Activated CD4-positive, alpha-beta T cell treated with anti-CD3 and anti-CD28 coated beads, Interleukin-2, Interleukin-4, amounts not matched to agents 100 ng/mL and 50 ng/mL, durations not matched to agents 16 hours and 8 hours (primary cell): ENCODE results near the gene PDE5A.
"Not testable (repeated sequence)": the region's sequence is repeated elsewhere in the genome, so short reads cannot be mapped to it uniquely, and the experiment has no call there.

ENCODE experiments used
- DNase-seq: peaks from one replicate; pipeline ENCODE4 v3.0.0-alpha.2; 2020; ENCODE audit warnings: low spot score

PDE5A gene

DNA sequence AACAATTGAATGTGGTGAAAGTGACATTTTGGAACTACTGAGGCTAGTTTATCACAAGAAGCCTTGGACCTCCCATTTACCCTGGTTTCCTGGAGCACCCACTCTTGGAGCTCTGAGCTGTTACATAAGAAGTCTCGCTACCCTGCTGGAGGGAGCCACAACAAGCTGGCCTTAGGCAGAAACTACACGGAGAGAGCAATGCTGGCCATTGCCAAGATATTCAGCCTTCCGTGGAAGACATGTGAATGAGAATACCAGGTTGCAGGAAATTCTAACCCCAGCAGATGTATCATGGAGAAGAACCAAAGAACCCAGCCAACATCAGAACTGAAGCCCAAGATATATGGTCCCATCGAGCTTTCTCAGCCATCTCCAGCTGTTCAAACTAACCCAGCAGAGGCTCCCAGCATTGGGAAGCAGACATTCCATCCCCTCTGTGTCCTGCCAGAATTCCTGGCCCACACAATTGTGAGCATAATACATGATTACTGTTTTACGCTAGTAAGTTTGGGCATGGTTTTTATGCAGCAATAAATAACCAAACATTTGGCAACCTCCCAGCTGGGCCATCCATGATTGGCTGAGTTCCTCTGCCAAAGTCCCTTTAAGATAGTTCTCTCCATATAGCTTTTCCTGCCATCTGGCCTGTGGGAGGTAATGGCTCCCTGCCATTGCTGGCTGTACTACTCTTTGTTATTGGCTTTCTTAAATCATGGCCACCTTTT lies 17.9 kb upstream of the PDE5A start:
- DNase-seq, result no peak

GRCh38 chr4:119643306-119644042 lies 14.9 kb upstream of the PDE5A start:
- DNase-seq, result no peak

GRCh38 chr4:119641765-119642164 lies 13.2 kb upstream of the PDE5A start:
- DNase-seq, result no peak

DNA sequence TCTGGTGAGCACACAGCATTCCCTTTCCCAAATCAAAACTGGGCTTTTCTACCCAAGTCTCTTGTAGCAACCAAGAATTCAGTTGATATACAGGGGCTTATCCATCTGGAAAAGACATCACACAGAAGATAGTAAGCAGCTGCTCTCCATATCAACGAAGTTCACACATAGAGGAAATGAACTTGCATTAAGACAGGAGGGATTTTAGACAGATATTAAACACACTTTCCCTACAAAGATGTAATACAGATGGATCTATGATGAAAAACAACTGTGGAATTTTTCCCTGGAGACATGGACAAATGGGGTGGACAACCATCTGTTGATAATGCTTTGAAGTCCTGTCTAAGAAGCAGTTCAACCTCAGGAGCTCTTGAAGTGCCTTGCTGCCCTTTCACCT lies 9.8 kb upstream of the PDE5A start:
- DNase-seq, result no peak

DNA sequence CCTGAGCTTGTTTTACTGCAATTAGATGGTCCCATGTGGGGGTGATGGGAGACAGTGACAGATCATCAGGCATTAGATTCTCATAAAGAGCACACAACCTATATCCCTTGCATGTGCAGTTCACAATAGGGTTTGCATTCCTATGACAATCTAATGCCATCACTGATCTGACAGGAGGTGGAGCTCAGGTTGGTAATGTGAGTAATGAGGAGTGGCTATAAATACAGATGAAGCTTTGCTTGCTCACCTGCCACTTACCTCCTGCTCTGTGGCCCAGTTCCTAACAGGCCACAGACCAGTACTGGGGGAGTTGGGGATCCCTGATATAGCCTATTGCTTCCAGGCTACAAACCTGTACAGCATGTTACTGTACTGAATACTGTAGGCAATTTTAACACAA lies 8.2 kb upstream of the PDE5A start:
- not testable (repeated sequence) for DNase-seq

DNA sequence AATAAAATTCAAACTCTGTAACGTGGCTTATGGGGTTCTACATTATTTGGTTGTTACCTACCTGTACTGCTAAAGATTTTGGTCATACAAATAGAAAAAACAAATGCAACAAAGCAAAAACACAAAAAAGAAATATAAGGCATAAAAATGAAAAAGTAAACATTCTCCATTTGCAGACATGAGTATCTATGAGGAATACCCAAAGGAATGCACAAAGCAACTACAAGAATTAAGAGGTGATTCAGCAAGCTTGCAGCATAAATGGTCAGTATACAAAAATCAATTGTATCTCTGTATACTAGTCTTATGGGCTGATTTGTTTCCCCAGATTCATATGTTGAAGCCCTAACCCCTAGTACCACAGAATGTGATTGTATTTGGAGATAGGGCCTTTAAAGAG lies 3.6 kb upstream of the PDE5A start:
- DNase-seq, result no peak

DNA sequence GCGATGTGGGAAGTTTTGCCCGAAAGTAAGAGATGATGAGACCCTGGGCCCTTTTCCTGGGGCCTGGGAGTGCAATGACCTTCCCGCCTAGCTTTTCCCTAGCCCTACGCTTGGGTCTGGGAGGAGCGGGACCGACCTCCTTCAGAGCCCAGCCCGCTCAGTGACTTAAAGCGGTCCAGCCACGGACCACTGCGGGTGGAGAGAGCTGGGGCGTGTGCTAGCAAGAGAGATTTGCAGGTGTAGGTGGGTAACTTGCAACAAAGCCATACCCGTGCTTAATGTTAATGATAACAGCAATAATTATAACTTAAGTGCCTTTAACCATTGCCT lies 503 bp upstream of the PDE5A start:
- no peak for DNase-seq

DNA sequence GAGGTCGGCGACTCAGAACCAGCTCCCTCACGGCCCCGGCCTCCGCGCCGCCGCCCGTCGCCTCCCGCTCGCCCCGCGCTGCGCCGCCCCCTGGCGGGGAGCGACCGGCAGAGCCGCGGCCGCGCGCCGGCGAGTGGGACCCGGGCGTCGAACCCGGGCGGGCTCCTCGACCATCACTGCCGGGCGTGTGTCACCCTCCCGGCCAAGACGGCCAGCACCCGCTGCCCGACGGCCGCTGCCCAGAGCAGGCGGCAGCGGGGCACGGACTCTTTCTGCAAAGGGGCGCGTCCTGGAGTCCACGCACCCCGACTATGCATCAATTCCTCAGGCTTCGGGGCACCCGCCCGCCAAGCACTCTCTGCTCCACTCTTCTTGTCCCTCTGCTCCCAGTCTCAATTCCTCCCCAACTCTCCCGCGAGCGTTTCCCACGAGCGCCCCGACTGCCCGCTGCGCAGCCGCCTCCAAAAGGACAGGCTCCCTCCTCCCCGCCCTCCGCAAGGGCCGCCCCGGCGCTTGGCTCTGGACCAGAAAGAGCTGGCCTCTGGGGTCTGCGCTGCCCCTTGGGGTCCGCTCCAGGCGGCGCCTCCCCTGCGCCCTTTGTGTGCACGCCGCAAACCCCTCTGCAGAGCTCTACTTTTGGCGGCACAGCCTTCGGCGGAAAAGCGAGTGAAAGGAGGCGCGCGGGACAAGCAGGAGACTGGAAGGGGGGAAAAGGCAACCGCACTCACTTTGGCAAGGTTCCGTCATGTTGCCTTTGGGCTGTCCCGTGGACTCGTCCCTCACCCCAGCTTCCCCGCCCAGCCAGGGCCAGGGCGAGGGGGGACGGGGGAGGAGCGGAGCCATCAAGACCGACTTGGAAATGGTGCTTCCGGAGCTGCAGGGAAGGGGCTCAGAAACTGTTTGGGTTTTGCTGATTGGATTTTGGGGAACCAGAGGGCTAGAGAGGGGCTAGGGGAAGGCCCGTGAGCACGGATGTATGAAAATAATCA lies 1.0 kb downstream of the PDE5A start:
- peak; percentile 29 for DNase-seq

DNA sequence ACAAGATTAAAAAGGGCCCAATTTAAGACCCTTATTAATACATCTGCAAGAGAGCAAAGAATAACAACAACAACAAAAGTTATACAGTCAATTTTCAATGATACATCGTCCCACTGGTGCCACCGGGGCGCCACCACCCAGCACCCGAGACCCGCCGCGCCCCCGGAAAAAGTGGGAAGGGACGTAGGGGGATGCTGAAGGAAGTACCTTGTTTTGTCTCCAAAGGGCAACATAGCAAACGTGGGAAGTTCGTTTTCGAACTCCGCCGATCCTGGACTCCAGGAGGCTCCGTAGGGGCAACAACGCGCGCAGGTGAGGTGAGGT lies 1.7 kb downstream of the PDE5A start:
- DNase-seq, result no peak

GRCh38 chr4:119626420-119626819 lies 2.2 kb downstream of the PDE5A start:
- DNase-seq, result no peak

GRCh38 chr4:119625761-119626160 lies 2.8 kb downstream of the PDE5A start:
- DNase-seq, result no peak

- DNase-seq, result no peak
Observed at GRCh38 chr4:119624356-119624755, 4.2 kb downstream of the PDE5A start.

GRCh38 chr4:119623025-119623424 lies 5.6 kb downstream of the PDE5A start:
- DNase-seq, result no peak

DNA sequence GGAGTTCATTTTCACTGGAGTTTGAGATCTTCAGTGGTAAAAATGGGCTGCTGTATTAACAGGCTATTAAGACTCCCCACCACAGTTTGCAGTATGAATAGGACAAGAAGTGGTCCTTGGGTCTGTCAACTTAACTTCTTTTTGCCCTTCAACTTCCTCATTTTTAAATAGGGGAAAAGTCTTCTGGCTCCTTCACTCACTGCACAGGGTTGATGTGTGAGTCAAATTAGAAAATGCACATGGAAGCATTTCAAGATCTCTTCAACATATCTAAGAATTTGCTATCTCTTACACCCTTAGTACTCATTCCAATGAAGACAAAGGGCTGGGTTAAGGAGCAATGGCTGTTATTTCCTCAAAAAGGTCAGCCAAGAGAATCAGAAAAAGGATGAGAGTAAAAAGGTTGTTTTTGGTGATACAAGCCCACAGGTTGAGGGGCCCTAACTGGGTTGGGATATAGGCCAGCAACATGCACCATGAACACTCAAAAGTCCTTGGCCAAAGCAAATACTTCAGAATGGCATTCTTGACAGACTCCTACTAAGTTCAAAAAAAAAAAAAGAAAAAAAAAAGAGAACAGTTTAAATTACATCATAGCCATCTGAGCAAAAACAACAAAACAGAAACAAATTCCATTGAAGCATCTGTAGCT lies 13.4 kb downstream of the PDE5A start:
- no peak for DNase-seq

GRCh38 chr4:119604266-119604665 lies 24.3 kb downstream of the PDE5A start:
- no peak for DNase-seq

DNA sequence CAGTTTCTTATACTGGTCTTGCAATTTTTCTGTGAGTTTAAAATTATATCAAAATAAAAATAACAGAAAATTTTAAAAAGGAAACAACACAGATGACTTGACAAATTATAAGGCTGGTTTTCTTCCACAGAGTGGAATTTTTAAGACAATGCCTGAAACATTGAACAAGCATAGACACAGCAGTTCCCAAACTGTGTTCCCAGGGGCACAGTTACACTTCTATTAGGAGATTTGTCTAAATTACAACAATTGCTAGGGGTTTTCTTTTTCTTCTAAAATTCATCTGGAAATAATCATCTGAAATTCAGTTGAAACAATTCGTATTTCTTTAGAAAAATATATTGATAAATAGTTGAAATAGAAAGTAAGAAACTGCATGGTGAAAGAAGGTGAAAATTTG lies 26.2 kb downstream of the PDE5A start:
- DNase-seq, result no peak

GRCh38 chr4:119598521-119598920 lies 30.1 kb downstream of the PDE5A start:
- no peak for DNase-seq

DNA sequence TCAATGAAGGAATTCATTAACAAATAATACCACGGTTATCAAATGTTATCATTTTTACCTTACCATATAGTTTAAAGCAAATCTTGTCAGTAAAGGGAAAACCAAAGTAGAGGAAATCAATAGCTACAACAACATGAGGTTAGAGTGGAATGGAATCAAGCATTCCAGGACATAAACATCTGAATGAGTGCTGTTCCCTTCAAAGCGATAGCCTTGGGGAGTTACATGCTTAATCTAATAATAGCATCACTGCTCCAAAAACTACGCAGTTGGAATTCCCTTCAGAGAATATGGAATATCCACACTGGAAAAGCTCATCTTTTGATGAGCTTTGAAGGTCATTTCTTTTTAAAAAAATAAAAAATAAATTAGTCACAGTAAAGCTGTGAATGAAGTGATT lies 31.2 kb downstream of the PDE5A start:
- no peak for DNase-seq

GRCh38 chr4:119593698-119594097 lies 34.9 kb downstream of the PDE5A start:
- DNase-seq, result no peak

- DNase-seq, result no peak
Observed at GRCh38 chr4:119592830-119593229, 35.8 kb downstream of the PDE5A start.

DNA sequence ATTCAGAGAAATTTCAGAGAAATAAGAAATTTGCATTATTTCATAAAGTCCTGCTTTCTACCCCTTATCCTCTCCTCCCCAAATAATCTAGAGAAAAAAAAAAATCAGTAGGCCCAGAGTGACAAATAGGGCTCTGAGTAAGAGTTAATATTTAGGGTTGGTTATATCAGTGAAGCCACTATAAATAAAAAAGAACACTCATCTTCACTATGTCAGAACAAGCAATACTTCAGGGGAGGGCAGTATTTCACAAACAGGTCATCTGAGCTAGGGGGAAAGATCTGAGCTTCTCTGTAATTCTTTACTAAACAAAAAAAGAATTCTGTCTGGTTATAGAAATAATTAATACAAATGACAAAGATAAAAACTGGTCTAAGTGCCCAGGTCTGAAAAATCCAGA lies 39.4 kb downstream of the PDE5A start:
- no peak for DNase-seq

- DNase-seq, result no peak
Observed at GRCh38 chr4:119587796-119588195, 40.8 kb downstream of the PDE5A start.
